H1 (cell line): ENCODE measurements around the gene OXNAD1. TPM values are rescaled to one million over a fixed set of nuclear protein-coding genes. Genes with fewer than 3 reads are reported as not detected.

Experiments
- CTCF ChIA-PET: fragments of 300-600 bp; sonication (Branson Sonifier 250); formaldehyde crosslinking; loops from one replicate; lab custom pipeline; 2021; ENCODE audit not compliant: partially characterized antibody; lab: Charles Lee
- POLR2A ChIA-PET: fragments of 300-600 bp; sonication (Branson Sonifier 250); formaldehyde crosslinking; loops from one replicate; lab custom pipeline; 2021; ENCODE audit warnings: inconsistent platforms; ENCODE audit not compliant: partially characterized antibody; lab: Charles Lee
- DNase-seq, 2 experiments: peaks; one replicate each; pipeline versions ENCODE4 v3.0.0 to v3.0.0-alpha.2; 2010 to 2022; ENCODE audit warnings: low spot score in 2 of 2, low read depth in 1 of 2, mixed read lengths in 1 of 2
- FAIRE-seq: peaks from 2 replicates; lab custom pipeline; 2011; peaks lifted over from hg19 to GRCh38; lab: Jason Lieb, UNC
- H2AFZ ChIP-seq: 2 replicates; pipeline ENCODE4 v1.8.1; 2012; ENCODE audit warnings: low read length, inconsistent platforms
- H2AK5ac ChIP-seq: 2 replicates; pipeline ENCODE4 v1.6.1; 2013; ENCODE audit warnings: low read depth, low read length
- H2BK120ac ChIP-seq: replicated peaks from 2 replicates; pipeline ENCODE3; 2013; ENCODE audit warnings: low read depth, low read length, inconsistent platforms
- H2BK12ac ChIP-seq: 2 replicates; pipeline ENCODE4 v1.6.1; 2013; ENCODE audit warnings: low read depth, low read length
- H2BK15ac ChIP-seq: 2 replicates; pipeline ENCODE4 v1.6.1; 2013; ENCODE audit warnings: low read length
- H2BK20ac ChIP-seq: 2 replicates; pipeline ENCODE4 v1.6.1; 2013; ENCODE audit warnings: low read length
- H2BK5ac ChIP-seq: 2 replicates; pipeline ENCODE4 v1.6.1; 2013; ENCODE audit warnings: low read depth, low read length
- H3K14ac ChIP-seq: 2 replicates; pipeline ENCODE4 v1.6.1; 2013; ENCODE audit warnings: inconsistent platforms; ENCODE audit not compliant: insufficient read length
- H3K18ac ChIP-seq: 2 replicates; pipeline ENCODE4 v1.6.1; 2013; ENCODE audit warnings: low read length; ENCODE audit errors: extremely low read depth
- H3K23ac ChIP-seq: 2 replicates; pipeline ENCODE4 v1.6.1; 2013; ENCODE audit warnings: inconsistent platforms; ENCODE audit not compliant: insufficient read length
- H3K23me2 ChIP-seq: 2 replicates; pipeline ENCODE4 v1.6.1; 2013; ENCODE audit warnings: low read depth, low read length
- H3K27ac ChIP-seq: 2 replicates; pipeline ENCODE4 v1.6.1; 2011; ENCODE audit warnings: low read depth, low read length, inconsistent platforms
- H3K27me3 ChIP-seq, 4 experiments: replicated peaks in 1 of 4; 1 replicate in 1 of 4; 2 replicates in 3 of 4; pipeline versions ENCODE4 v1.6.1 to v1.8.1; 2011 to 2013; ENCODE audit warnings: low read length in 3 of 4, mild to moderate bottlenecking in 3 of 4, inconsistent platforms in 2 of 4, mixed read lengths in 2 of 4, moderate library complexity in 1 of 4; ENCODE audit not compliant: control insufficient read depth in 3 of 4, insufficient read depth in 3 of 4; ENCODE audit errors: extremely low read depth in 1 of 4
- H3K36me3 ChIP-seq, 4 experiments: 2 replicates each; pipeline versions ENCODE4 v1.6.1 to v1.8.1; 2011 to 2013; ENCODE audit warnings: mild to moderate bottlenecking in 4 of 4, low read length in 3 of 4, moderate library complexity in 2 of 4, control low read depth in 1 of 4, inconsistent platforms in 1 of 4; ENCODE audit not compliant: insufficient read depth in 4 of 4, control insufficient read depth in 2 of 4
- H3K4ac ChIP-seq: replicated peaks from 2 replicates; pipeline ENCODE3; 2013; ENCODE audit warnings: low read length, low read depth, mixed read lengths, inconsistent platforms; ENCODE audit not compliant: insufficient read length
- H3K4me1 ChIP-seq, 4 experiments: replicated peaks in 1 of 4; 1 replicate in 1 of 4; 2 replicates in 3 of 4; pipeline versions ENCODE4 v1.6.1 to v1.8.1; 2011 to 2013; ENCODE audit warnings: low read length in 3 of 4, inconsistent platforms in 2 of 4, mixed read lengths in 1 of 4; ENCODE audit not compliant: insufficient read depth in 4 of 4, control insufficient read depth in 3 of 4
- H3K4me2 ChIP-seq, 2 experiments: 2 replicates each; pipeline versions ENCODE4 v1.6.1 to v1.8.1; 2011 to 2013; ENCODE audit warnings: low read depth in 2 of 2, low read length in 2 of 2, control low read depth in 1 of 2, inconsistent platforms in 1 of 2, mild to moderate bottlenecking in 1 of 2; ENCODE audit not compliant: insufficient read depth in 1 of 2
- H3K4me3 ChIP-seq, 4 experiments: fragments of 200-600, 300-600 bp in 1 of 4; sonication (generic), shearing (Covaris generic), sonication (Bioruptor Twin) in 1 of 4; 2 replicates each; pipeline versions ENCODE4 v1.5.1 to v1.8.1; 2011 to 2016; ENCODE audit warnings: low read length in 4 of 4, low read depth in 3 of 4, control low read depth in 2 of 4, inconsistent platforms in 2 of 4, mild to moderate bottlenecking in 2 of 4, mixed read lengths in 1 of 4, moderate library complexity in 1 of 4; ENCODE audit not compliant: insufficient read depth in 2 of 4; ENCODE audit errors: extremely low read depth in 1 of 4
- H3K56ac ChIP-seq: replicated peaks from 2 replicates; pipeline ENCODE3; 2013; ENCODE audit warnings: low read depth, mild to moderate bottlenecking, mixed read lengths, low read length, inconsistent platforms; ENCODE audit not compliant: insufficient read length
- H3K79me1 ChIP-seq: 2 replicates; pipeline ENCODE4 v1.6.1; 2013; ENCODE audit warnings: low read depth, low read length, control low read depth
- H3K79me2 ChIP-seq, 2 experiments: 2 replicates each; pipeline versions ENCODE4 v1.6.1 to v1.8.1; 2012 to 2013; ENCODE audit warnings: low read length in 2 of 2, mild to moderate bottlenecking in 2 of 2, inconsistent platforms in 1 of 2; ENCODE audit not compliant: insufficient read depth in 2 of 2, control insufficient read depth in 1 of 2
- H3K9ac ChIP-seq, 4 experiments: replicated peaks in 1 of 4; 1 replicate in 1 of 4; 2 replicates in 3 of 4; pipeline versions ENCODE4 v1.6.1 to v1.8.1; 2011 to 2013; ENCODE audit warnings: low read depth in 3 of 4, low read length in 3 of 4, control low read depth in 2 of 4, mild to moderate bottlenecking in 2 of 4, moderate library complexity in 2 of 4, inconsistent platforms in 1 of 4; ENCODE audit errors: extremely low read depth in 1 of 4
- H3K9me3 ChIP-seq, 2 experiments: 2 replicates each; pipeline versions ENCODE4 v1.6.1 to v1.8.1; 2012 to 2013; ENCODE audit warnings: mild to moderate bottlenecking in 2 of 2, moderate library complexity in 2 of 2, control low read depth in 1 of 2, inconsistent platforms in 1 of 2, low read depth in 1 of 2, low read length in 1 of 2, mixed read lengths in 1 of 2; ENCODE audit not compliant: insufficient read depth in 2 of 2
- H4K20me1 ChIP-seq, 2 experiments: replicated peaks in 1 of 2; 2 replicates each; pipeline versions ENCODE3 to v1.8.1; 2011 to 2013; ENCODE audit warnings: inconsistent platforms in 2 of 2, low read length in 2 of 2, mild to moderate bottlenecking in 1 of 2; ENCODE audit not compliant: insufficient read depth in 2 of 2, control insufficient read depth in 1 of 2
- H4K5ac ChIP-seq: 2 replicates; pipeline ENCODE4 v1.6.1; 2013; ENCODE audit warnings: low read length, low read depth, mixed read lengths, inconsistent platforms; ENCODE audit not compliant: insufficient read length
- H4K8ac ChIP-seq: 2 replicates; pipeline ENCODE4 v1.8.0; 2013; ENCODE audit warnings: mild to moderate bottlenecking, moderate library complexity, low read length, inconsistent platforms; ENCODE audit not compliant: insufficient read depth; ENCODE audit errors: extremely low read depth
- H4K91ac ChIP-seq: replicated peaks from 2 replicates; pipeline ENCODE3; 2013; ENCODE audit warnings: low read length, mixed read lengths, inconsistent platforms; ENCODE audit not compliant: insufficient read length
- CBX8 ChIP-seq: fragments of 300-800, 300-1000 bp; sonication (generic); IDR thresholded peaks from 2 replicates; pipeline ENCODE4 v1.7.1; 2016; ENCODE audit warnings: low read depth, low read length, borderline replicate concordance
- NRF1 ChIP-seq: IDR thresholded peaks from 2 replicates; pipeline ENCODE4 v1.6.1; 2011; ENCODE audit warnings: mild to moderate bottlenecking, low read depth, low read length, improper control_type of control experiment
- WGBS, 2 experiments: shearing (Covaris generic) in 1 of 2; methylation state at CpG; one replicate each; pipeline versions ENCODE4 v1.1.6 to v1.1.7; 2013 to 2015; ENCODE audit warnings: low lambda C conversion rate in 2 of 2, mixed read lengths in 2 of 2, inconsistent platforms in 1 of 2, low coverage in 1 of 2, missing lambda C conversion rate in 1 of 2; ENCODE audit not compliant: insufficient replicate concordance in 2 of 2, insufficient coverage in 1 of 2, insufficient read length in 1 of 2; ENCODE audit errors: extremely low coverage in 1 of 2, missing lambda C conversion rate in 1 of 2; 5-methylcytosine and 5-hydroxymethylcytosine counted together
- polyA plus RNA-seq, 7 experiments: library from polyadenylated mRNA; depleted of rRNA in 3 of 7; stranded (reverse) in 5 of 7; unstranded in 2 of 7; fragments of >200 nt in 5 of 7; fragments of 200-250 nt in 2 of 7; gene quantifications; 1 replicate in 5 of 7; 2 replicates in 1 of 7; 4 replicates in 1 of 7; pipeline versions ENCODE4 v1.2.1 to v1.2.3, GENCODE V29; 2011 to 2013; ENCODE audit warnings: missing spikeins in 2 of 7, mixed read lengths in 2 of 7
- total RNA-seq: library from RNA; stranded (reverse); fragmentation: NEBNext Ultra II Directional; extraction: Animal tissue kit (Norgen Biotek cat#: 25700); gene quantifications from 2 replicates; pipeline ENCODE4 v1.2.1, GENCODE V29; 2021

The OXNAD1 gene
- total and polyA plus RNA-seq, 2 of the 8 experiments (the other 6 are each of a cell fraction or from before 2014, with no cell fraction given): 14.9 to 24.8 TPM

GRCh38 chr3:16255326-16255725 lies 9.7 kb upstream of the OXNAD1 start:
- Histone ChIP-seq H2AFZ (no peak overlapping the region), H3K14ac (no peak overlapping the region), H2AK5ac (no peak overlapping the region), H2BK120ac (no peak overlapping the region), H3K36me3 (peaks cover 0 to 11% (median under 1%) of the 10 kb centered on the region in 4 experiments; a peak in 5 of 8 replicates), H4K91ac (no peak overlapping the region), H3K4me3 (no peak overlapping the region), H3K9me3 (no peaks in the 10 kb centered on the region), H4K8ac (no peak overlapping the region), H3K27me3 (no peaks in the 10 kb centered on the region), H4K5ac (no peak overlapping the region), H3K27ac (no peak overlapping the region), H3K56ac (no peak overlapping the region), H2BK12ac (no peak overlapping the region), H3K79me1 (no peaks in the 10 kb centered on the region), H3K79me2 (no peaks in the 10 kb centered on the region), H3K4ac (no peak overlapping the region), H3K23me2 (no peaks in the 10 kb centered on the region), H2BK15ac (no peak overlapping the region), H2BK5ac (no peak overlapping the region), H2BK20ac (no peak overlapping the region), H3K4me2 (no peak overlapping the region), H3K23ac (no peak overlapping the region), H4K20me1 (no peaks in the 10 kb centered on the region), H3K18ac (no peak overlapping the region), H3K4me1 (no peaks in the 10 kb centered on the region), H3K9ac (no peak overlapping the region)
- 73% methylated on average over 3 of the region's 3 CpGs; no CpG with 5 or more reads in 1 of the 2 experiments for WGBS, 2 experiments
- ChIA-PET POLR2A (interaction anchor here (0.9 to 2.7 kb wide), 2 partner anchors 9 to 12 kb away, joined by 3 to 10 read pairs; partner anchors contain the start of genes DPH3 and OXNAD1), CTCF (interaction anchor here (0.8 to 2.1 kb wide), 5 partner anchors 8 to 605 kb away, joined by 3 to 6 read pairs (median 4); no protein-coding TSS in a partner anchor)
- FAIRE-seq (no peak), DNase-seq (no peak)
- TF ChIP-seq CBX8 (no peak), NRF1 (no peak)
